Choroid plexus epithelial cell (primary cell): ENCODE measurements around the gene XPO6.

ENCODE experiments used
- DNase-seq: peaks from one replicate; pipeline ENCODE4 v3.0.0-alpha.2; 2010; ENCODE audit warnings: low read depth
- H3K4me3 ChIP-seq: 2 replicates; pipeline ENCODE4 v1.5.1; 2011; ENCODE audit warnings: low read depth, mild to moderate bottlenecking, control low read depth, low read length, moderate library complexity
- TF ChIP-seq, protein P1 (sequence below): conservative IDR thresholded peaks from 2 replicates; pipeline ENCODE4 v1.5.1; 2011; ENCODE audit warnings: low read depth, mild to moderate bottlenecking, control low read depth, inconsistent platforms, low read length, moderate library complexity

Gene XPO6

DNA sequence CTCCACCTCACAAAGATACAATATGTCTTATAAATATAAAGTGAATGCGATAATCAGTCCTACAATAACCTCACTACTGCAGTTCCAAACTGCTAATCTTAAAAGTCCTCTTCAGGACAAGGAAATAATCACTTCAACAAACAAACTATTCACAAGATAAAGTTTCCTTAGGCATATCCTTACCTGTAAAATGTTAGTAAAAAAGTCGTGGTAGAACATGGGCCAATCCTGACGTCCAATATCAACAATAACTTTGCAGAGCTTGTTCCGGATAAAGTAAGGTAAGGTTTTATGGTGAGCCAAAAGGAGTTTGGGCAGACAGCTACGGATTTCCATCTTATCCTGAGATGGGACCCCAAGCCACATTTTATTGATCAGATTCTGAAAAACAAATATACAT, 36.0 kb downstream of the XPO6 start:
- H3K4me3 ChIP-seq: no peak overlapping the region
- no peak for DNase-seq
- TF ChIP-seq, protein P1, sequence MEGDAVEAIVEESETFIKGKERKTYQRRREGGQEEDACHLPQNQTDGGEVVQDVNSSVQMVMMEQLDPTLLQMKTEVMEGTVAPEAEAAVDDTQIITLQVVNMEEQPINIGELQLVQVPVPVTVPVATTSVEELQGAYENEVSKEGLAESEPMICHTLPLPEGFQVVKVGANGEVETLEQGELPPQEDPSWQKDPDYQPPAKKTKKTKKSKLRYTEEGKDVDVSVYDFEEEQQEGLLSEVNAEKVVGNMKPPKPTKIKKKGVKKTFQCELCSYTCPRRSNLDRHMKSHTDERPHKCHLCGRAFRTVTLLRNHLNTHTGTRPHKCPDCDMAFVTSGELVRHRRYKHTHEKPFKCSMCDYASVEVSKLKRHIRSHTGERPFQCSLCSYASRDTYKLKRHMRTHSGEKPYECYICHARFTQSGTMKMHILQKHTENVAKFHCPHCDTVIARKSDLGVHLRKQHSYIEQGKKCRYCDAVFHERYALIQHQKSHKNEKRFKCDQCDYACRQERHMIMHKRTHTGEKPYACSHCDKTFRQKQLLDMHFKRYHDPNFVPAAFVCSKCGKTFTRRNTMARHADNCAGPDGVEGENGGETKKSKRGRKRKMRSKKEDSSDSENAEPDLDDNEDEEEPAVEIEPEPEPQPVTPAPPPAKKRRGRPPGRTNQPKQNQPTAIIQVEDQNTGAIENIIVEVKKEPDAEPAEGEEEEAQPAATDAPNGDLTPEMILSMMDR: no peak

DNA sequence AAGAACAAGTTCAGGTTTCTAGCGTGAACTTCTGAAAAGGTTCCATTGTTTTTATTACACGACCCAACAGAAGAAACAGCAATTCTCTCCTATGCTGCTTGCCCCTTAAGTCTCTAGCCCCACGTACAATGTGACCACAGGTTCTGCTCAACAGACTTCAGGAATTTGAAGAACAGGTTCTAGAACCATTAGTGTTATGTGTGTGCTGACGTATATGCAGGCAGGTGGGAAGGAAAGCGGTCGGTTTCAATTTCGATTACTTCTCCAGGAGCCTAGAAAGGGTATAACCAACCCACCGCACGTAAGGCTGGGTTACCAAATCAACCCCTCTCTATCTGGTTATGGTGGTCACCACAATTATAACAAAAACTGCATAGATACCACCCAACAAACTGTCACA, 39.4 kb downstream of the XPO6 start:
- no peak for DNase-seq
- H3K4me3 ChIP-seq: no peak overlapping the region
- TF ChIP-seq, protein P1: no peak

DNA sequence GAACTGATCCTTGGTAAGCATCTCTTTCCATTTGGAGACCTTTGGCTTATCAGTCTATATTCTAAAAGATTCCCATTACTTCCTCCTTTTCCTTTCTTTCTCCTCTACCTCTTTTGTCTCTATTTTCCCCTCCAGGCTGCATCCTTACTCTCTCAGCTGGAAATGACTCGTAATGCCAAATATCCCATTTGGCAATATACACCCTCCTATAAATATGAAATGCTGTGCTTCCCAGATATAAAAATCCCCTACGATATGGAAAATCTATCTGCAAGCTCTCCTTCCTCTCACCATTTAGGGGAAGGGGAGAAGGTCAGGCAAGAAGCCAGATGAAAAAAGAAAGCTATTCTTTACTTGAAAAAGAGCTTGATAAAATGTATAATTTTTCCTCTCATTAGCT, 39.9 kb downstream of the XPO6 start:
- no peak overlapping the region for H3K4me3 ChIP-seq
- TF ChIP-seq, protein P1: no peak
- DNase-seq: no peak

DNA sequence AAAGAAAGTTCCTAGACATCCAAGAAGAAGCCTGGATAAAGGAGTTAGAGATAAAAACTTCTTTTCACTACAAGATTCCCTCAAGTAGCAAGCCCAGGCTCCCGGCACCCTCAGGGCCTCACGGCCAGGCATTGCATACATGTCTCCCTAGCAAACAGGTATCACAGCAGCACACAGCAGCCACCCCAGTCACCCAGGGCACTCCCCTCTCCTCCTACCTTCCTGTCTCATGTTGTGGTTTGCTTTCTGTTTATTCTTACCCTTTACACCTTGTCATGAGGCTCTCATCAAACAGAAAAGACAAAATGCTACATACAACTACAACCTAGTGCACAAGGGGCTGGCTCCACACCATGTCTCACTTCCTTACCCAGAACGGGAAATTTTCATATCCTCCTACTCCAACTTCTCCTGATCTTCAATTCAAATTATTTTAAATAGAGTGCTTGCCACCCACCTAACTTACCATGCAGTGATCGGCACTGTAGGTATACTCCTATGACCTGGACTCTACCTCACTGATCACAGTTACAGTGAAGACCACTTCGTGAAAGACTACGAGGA, 42.7 kb downstream of the XPO6 start:
- H3K4me3 ChIP-seq: no peak overlapping the region
- TF ChIP-seq, protein P1: no peak
- no peak for DNase-seq

DNA sequence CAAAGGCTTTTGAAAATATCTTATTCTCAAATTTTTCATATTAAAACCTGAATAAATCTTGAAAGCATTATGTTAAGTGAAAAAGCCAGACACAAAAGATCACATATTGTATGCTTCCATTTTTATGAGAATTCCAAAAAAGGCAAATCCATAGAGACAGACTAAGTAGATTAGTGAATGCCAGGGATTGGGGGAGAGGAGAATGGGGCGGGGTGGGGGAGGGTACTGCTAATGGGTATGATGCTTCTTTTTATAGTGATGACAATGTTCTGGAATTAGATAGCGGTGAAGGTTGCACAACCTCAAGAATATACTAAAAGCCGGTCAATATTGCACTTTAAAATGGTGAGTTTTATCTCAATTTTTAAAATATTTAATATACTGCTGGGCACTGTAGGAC, 44.0 kb downstream of the XPO6 start:
- TF ChIP-seq, protein P1: no peak
- no peak for DNase-seq
- H3K4me3 ChIP-seq: no peak overlapping the region

DNA sequence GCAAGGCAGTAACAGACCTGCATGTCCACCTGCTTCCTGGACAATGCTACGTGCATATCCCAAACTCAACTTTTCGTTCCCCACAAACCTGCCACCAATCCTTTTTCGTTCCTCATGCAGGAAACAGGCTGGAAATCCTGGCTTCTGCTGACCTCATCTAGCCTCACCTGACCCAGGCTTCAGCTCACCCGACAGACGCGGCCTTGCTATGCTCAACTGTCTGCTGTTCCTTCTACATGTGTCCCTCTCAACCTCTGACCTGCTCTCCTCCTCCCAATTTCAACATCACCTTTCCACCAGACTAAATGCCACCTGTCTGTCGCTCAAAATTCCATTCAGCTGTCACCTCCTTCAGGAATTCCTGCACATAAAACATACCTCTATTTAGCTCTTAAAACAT, 44.5 kb downstream of the XPO6 start:
- DNase-seq: no peak
- TF ChIP-seq, protein P1: no peak
- no peak overlapping the region for H3K4me3 ChIP-seq

DNA sequence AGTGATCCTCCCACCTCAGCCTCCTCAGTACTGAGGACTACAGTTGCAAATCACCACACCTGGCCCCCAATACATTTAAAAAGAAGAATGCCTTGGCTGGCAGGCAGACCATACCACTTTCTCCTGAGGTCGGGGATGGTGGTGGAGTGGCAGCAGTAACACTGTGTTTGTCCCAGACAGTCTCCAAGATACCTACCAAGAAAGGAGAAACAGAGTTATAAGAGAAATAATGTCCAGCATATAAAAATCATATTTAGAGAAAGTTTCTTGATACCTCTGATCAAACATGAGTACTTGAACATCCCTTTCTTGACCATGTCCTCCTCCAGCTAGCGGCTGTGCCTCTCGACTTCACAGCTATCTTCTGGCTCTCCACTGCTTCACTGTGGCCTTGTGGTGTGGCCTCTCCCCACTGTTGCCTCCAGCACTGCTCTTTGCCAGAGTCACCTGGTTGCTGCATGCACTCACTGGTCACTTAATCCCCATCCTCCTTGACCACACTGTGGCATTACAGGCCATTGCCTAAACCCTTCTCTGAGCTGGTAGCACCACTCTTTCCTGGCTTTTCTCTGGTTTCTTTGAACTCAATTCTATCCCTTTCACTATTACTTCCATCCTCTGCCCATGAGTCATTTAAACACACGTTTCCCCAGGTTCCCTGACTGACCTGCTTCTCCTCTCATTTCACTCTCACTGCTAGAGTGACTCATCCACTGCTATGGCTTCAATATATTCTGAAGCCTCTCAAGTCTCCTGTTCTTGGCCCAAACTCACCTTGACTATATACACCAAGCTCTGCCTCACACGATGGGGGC, 45.2 kb downstream of the XPO6 start:
- DNase-seq: peak; percentile 70
- H3K4me3 ChIP-seq: no peak overlapping the region

More for the DNA sequence above, 45.2 kb downstream of the XPO6 start:
- TF ChIP-seq, protein P1: no peak
